Measurements from ENCODE around the gene DOCK9.
"Not testable (repeated sequence)": the region's sequence is repeated elsewhere in the genome, so short reads cannot be mapped to it uniquely, and the experiment has no call there.

Gene DOCK9

GRCh38 chr13:98918771-98919170 is 59.1 kb downstream of the DOCK9 start:
- no peak for DNase-seq (ENCODE audit: low read depth)

DNA sequence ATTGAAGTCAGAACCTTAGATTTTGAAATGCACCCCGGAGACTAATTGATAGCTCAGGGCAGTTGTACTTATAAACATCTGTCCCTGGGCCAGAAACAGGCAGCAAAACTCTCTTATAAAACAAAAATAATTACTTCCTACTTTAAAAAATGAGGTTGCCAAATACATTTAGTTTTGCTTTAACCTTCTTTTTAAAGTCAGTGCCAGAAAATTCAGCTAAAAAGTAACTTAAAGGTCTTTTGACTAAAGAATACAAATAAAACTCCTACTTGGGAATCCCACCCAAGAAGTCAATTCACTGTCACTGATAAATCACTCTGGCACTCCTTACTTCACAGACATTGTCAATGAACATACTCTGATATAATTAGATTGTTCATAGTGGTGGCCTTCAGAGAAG is 60.7 kb downstream of the DOCK9 start:
- no peak for DNase-seq (ENCODE audit: low read depth)

DNA sequence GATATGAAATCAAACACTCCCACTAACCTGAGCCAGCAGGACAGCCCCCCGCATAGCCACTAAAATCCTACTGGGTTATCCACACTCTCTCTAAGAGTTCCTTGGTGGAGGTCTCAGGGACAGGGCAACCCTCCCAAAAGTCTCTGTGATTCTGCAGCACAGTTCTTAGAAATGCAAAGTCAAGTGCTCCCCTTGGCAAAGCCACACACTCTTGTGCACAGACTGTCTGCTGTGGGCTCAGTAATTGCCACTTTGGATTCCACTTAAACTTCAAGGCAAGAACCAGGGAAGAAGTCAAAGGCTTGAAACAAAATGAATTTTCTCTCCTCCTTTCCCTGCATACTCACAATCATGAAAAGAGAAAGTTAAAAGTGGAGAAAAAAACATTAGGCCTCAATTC is 61.5 kb downstream of the DOCK9 start:
- DNase-seq (ENCODE audit: low read depth), result no peak

DNA sequence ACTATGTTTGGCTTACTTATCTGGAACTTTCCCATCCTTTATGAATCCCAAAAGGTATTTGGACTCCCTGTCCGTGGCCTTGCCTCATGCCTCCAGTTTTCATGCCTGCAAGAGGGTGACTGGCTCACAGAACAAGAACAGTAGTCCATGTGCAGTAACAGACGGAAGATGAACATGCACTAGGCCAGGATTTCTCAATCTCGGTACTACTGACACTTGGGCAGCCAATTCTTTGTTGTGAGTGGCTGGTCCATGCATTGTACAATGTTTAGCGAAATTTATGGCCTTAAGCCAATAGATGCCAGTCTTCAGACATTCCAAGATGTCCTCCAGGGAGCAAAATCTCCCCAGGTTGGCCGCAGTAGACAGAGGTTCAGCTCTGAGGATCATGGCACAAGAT is 61.9 kb downstream of the DOCK9 start:
- DNase-seq (ENCODE audit: low read depth), result no peak

DNA sequence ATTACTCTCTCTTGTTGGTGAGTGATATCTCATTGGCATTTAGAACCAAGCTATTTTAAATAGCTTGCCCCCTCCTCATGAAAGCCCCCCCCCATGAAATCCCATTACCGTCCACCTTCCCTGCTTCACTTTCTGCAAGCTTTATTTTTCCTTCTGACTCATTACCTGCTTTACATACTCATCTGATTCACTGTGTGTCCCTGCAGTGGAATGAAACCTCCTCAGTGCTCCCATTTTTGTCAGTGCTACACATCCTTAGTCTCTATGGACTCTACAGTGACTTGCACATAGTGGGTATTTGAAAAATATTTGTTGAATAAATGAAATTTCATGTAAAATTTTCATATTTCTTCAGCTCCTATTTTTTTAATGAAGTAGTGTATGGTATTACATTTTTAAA is 62.3 kb downstream of the DOCK9 start:
- no peak for DNase-seq (ENCODE audit: low read depth)

DNA sequence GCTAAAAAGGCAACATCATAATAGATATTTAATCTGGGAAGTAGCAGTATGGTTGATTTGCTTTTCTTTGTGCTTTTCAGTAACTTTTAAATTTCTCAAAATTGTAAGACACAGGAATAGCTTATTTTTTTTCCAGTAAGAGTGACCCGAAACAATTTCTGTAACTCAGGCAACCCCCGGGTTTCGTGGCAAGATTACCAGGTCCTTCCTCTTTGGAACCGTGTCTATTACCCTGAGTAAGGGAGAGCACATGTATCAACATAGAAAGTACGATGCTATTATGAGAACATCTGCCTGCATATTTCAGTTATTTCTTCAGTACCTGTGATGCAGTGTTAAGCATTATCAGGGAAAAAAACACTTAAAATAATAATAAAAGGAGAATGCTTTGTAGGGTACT is 64.1 kb downstream of the DOCK9 start:
- no peak for DNase-seq (ENCODE audit: low read depth)

GRCh38 chr13:98912846-98913245 is 65.0 kb downstream of the DOCK9 start:
- DNase-seq (ENCODE audit: low read depth), result no peak

DNA sequence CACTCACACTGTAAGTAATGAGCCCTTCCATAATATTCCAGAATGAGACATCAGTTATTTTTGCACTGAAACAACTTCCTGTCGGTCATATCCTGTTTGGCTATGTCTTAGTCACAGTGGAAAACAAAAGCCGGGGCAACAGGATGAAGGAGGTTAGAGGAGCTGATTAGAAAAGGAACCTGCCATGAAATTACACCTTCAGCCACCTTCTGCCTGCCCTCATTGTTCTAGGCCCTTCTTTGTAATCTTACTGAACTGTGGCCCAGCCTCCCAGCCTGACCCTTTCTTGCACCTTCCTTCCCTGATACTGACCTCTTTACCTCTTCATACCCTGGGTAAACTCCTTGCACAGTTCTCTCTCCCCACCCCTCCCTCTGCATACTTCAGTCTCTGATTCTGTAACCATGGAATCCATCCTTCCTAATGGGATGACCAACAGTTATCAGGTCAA is 67.3 kb downstream of the DOCK9 start:
- no peak for DNase-seq (ENCODE audit: low read depth)

DNA sequence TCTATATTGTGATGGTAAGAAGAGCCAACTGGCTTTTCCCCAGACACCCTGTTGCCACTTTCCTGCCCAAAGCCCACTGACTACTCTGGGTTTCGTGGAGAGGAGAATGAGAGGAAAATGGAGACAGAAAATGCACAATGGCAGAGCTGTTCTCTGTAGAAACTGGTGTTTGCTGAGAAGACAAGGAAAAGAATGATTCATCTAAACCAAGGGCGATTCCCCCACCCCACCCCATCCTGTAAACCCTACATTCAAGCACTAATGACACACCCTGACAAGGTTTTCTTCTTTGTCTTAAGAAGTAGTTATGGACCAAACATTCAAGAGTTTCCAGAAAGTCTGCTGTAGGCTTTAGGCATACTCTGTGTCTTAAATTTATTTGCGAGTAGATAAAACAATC is 68.8 kb downstream of the DOCK9 start:
- no peak for DNase-seq (ENCODE audit: low read depth)

DNA sequence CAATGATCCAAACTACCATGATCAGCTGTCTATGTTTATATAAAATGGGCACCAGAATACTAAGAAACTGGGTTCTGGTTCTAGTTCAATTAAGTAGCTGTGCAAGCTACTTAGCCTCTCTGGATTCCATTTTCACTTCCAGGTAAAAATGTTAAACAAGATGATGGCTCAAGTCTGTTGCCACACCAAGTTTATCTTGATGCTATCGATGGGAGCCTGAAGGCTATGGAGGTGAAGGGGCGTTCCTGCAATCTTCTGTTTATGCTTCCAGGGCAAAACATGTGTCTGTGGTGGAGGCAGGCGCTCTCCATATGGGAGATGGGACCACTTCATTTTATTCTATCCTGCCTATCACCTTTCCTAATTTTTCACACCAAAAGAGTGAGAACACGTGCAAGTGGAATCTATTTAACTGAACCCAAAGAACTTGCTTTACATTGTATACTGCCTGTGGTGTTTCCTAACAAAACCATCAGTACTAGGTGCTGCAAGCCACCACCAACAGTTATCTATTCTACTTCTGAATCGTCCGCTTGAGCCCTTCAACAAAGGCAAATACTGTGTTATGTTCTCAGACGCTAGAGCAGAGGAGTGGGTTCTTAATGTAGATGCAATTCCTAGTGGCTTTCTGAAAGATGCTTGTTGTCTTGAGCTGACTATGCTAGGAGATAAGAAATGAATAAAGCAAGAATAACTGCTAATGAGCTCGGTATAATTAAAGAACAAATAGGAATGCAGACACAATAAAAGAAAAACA is 70.9 kb downstream of the DOCK9 start:
- no peak for DNase-seq (ENCODE audit: low read depth)

- DNase-seq (ENCODE audit: low read depth), result no peak
These were observed 72.7 kb downstream of the DOCK9 start for GRCh38 chr13:98905199-98905598.

GRCh38 chr13:98900442-98900841 is 77.4 kb downstream of the DOCK9 start:
- no peak for DNase-seq (ENCODE audit: low read depth)

DNA sequence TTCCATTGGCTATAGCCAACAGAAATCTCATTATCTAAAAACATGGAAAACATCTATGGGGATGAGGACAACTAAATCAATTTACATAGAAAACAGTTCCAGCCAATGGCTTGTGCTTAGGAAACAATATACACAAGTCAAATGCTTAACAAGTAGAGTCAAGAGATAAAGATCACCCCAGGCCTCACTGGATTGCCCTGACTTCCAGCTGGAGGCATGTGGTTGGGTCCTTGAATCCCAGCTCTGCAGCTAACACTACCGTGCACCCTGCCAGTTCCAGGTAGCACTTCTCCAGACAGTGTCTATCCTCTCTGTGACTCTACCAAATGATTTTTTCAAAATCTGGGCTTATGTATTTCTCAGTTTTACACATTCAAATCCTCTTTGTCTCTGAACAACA is 80.2 kb downstream of the DOCK9 start:
- DNase-seq (ENCODE audit: low read depth), result no peak

DNA sequence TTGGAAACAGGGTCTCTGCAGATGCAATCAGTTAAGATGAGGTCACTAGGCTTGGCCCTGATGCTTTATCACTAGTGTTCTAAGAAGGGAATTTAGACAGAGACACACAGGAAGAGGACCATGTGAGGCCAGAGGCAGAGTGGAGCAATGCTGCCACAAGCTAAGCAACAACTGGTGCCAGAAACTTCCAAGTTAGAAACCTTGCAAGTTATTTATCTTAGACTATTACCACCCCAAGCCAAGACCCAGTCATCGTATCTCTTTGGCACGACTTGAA is 81.1 kb downstream of the DOCK9 start:
- no peak for DNase-seq (ENCODE audit: low read depth)

- no peak for DNase-seq (ENCODE audit: low read depth)
These were observed 81.6 kb downstream of the DOCK9 start for GRCh38 chr13:98896083-98896867.

DNA sequence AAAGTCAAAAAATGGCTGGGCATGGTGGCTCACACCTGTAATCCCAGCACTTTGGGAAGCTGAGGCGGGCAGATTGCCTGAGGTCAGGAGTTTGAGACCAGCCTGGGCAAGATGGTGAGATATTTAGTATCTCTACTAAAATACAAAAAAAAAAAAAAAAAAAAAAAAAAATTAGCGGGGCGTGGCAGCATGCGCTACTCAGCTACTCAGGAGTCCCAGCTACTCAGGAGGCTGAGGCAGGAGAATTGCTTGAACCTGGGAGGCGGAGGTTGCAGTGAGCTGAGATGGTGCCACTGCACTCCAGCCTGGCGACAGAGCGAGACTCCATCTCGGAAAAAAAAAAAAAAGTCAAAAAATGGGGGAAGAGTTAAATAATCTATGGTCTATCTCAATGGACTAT is 83.0 kb downstream of the DOCK9 start:
- DNase-seq (ENCODE audit: low read depth), result not testable (repeated sequence)

DNA sequence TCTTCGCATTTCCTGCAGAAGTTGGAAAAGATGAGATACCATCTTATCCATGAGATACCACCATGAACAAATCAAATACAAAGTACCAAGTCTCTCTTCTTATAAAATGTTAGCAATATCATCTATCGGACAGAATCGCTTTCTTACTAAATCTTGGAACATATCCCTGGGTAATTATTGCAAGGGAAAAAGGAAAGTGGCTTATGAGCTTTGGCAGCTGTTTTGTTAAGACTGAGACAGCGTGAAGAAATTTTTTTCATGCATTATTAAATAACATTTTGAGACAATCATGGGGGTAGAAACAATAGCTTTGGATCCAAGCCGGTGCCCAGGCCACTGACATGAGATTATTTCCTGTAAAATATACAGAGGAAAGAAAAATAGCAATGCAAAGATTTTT is 84.5 kb downstream of the DOCK9 start:
- DNase-seq (ENCODE audit: low read depth), result no peak

GRCh38 chr13:98892821-98893220 is 85.0 kb downstream of the DOCK9 start:
- DNase-seq (ENCODE audit: low read depth), result no peak

- DNase-seq (ENCODE audit: low read depth), result no peak
These were observed 85.8 kb downstream of the DOCK9 start for GRCh38 chr13:98892077-98892476.

GRCh38 chr13:98890925-98891324 is 86.9 kb downstream of the DOCK9 start:
- DNase-seq (ENCODE audit: low read depth), result no peak

DNA sequence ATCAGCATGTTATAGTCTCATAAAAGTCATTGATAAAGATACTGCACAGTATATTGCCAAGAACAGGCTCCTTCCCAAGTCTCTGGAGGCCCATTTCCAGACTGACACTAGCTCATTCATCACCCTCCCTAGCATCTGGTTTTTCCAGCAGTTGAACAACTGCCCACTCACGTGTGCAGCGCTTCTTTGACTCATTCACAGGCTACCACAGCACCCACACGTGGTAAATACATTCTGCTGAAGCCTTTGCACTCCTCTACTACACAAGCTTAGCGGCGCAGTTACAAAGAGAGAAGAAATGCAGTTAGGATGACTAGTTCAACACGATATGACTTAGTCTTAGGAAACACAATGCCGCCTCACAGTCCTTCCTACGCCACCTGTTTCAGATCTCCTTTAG is 87.7 kb downstream of the DOCK9 start:
- peak; percentile 49 for DNase-seq (ENCODE audit: low read depth)

GRCh38 chr13:98889419-98890085 is 88.3 kb downstream of the DOCK9 start:
- DNase-seq (ENCODE audit: low read depth), result no peak

DNA sequence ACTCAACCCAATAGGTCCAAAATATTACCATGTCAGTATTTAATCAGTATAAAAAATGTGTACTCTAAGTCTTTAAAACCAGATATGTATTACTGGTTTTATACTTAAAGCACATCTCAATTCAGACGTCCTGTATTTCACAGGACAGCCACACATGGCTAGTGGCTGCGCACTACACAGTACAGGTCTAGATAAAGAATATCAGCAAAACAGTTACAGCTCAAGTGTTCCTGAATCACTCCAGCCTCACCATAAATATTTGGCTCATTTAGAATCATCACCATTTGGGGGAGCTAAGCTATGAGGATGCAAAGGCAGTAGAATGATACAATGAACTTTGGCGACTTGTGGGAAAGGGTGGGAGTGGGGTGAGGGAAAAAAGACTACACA is 89.0 kb downstream of the DOCK9 start:
- no peak for DNase-seq (ENCODE audit: low read depth)

All from activated T-cell treated with anti-CD3 and anti-CD28 coated beads for 48 hours (primary cell).